Stimulated activated naive CD8-positive, alpha-beta T cell treated with anti-CD3 and anti-CD28 coated beads, Interleukin-15, amount 100 ng/mL, for 72 hours (primary cell): ENCODE results near the gene SESN1.
A peak's percentile ranks its signal among the peaks of the same experiment; 100 is the strongest.
"Not testable (repeated sequence)": the region's sequence is repeated elsewhere in the genome, so short reads cannot be mapped to it uniquely, and the experiment has no call there.

Source experiments
- ATAC-seq: fragments of 150-1000 bp; cut with Tn5 transposase; 2 replicates; pipeline ENCODE4 v1.10.0; 2021; ENCODE audit warnings: mild to moderate bottlenecking, moderate library complexity
- DNase-seq, 2 donors: peaks; one replicate each; pipeline ENCODE4 v3.0.0; 2021 to 2022
- H3K27ac Mint-ChIP-seq, 2 donors: one replicate each; pipeline ENCODE4 v1.8.0; 2022; ENCODE audit warnings: mild to moderate bottlenecking in 2 of 2, mixed read lengths in 2 of 2, moderate library complexity in 2 of 2
- H3K27me3 Mint-ChIP-seq: one replicate; pipeline ENCODE4 v1.8.0; 2022; ENCODE audit warnings: mixed read lengths
- H3K4me1 Mint-ChIP-seq: one replicate; pipeline ENCODE4 v1.8.0; 2022; ENCODE audit warnings: mild to moderate bottlenecking, mixed read lengths
- H3K4me3 Mint-ChIP-seq, 2 donors: one replicate each; pipeline ENCODE4 v1.8.0; 2022; ENCODE audit warnings: mild to moderate bottlenecking in 2 of 2, mixed read lengths in 2 of 2, moderate library complexity in 1 of 2
- H3K9me3 Mint-ChIP-seq, 2 donors: one replicate each; pipeline ENCODE4 v1.8.0; 2022; ENCODE audit warnings: mixed read lengths in 2 of 2

The SESN1 gene

GRCh38 chr6:109105681-109106080, 11.0 kb upstream of the SESN1 start:
- H3K27me3 Mint-ChIP-seq, result no peaks in the 10 kb centered on the region
- peaks cover 0 to 8% of the 10 kb centered on the region in 2 donors for H3K9me3 Mint-ChIP-seq
- no peak for ATAC-seq
- no peak overlapping the region for H3K27ac Mint-ChIP-seq
- H3K4me3 Mint-ChIP-seq, result no peak overlapping the region
- H3K4me1 Mint-ChIP-seq, result no peaks in the 10 kb centered on the region
- no peak for DNase-seq

GRCh38 chr6:109104512-109104911, 9.9 kb upstream of the SESN1 start:
- H3K4me1 Mint-ChIP-seq, result no peaks in the 10 kb centered on the region
- ATAC-seq (no peak), DNase-seq (no peak)
- no peaks in the 10 kb centered on the region for H3K27me3 Mint-ChIP-seq
- H3K4me3 Mint-ChIP-seq, result no peak overlapping the region
- H3K9me3 Mint-ChIP-seq, result no peaks in the 10 kb centered on the region
- H3K27ac Mint-ChIP-seq, result no peak overlapping the region

GRCh38 chr6:109103942-109104341, 9.3 kb upstream of the SESN1 start:
- Mint-ChIP-seq H3K27me3 (no peaks in the 10 kb centered on the region), H3K27ac (no peak overlapping the region), H3K4me1 (no peaks in the 10 kb centered on the region), H3K4me3 (no peak overlapping the region), H3K9me3 (no peaks in the 10 kb centered on the region)
- DNase-seq (no peak), ATAC-seq (no peak)

- Mint-ChIP-seq H3K27ac (no peak overlapping the region), H3K4me3 (no peak overlapping the region), H3K4me1 (no peaks in the 10 kb centered on the region), H3K9me3 (no peaks in the 10 kb centered on the region), H3K27me3 (no peaks in the 10 kb centered on the region)
- DNase-seq, result no peak
- ATAC-seq, result no peak
Observed at GRCh38 chr6:109102762-109103161, 8.1 kb upstream of the SESN1 start.

- Mint-ChIP-seq H3K9me3 (no peaks in the 10 kb centered on the region), H3K27ac (no peak overlapping the region), H3K4me3 (no peak overlapping the region), H3K4me1 (peaks cover 17% of the 10 kb centered on the region), H3K27me3 (no peaks in the 10 kb centered on the region)
- no peak for DNase-seq
- no peak for ATAC-seq
Observed at GRCh38 chr6:109097661-109098060, 3.0 kb upstream of the SESN1 start.

GRCh38 chr6:109096208-109096607, 1.6 kb upstream of the SESN1 start:
- Mint-ChIP-seq H3K9me3 (no peaks in the 10 kb centered on the region), H3K4me3 (peak overlapping the region; percentile 91 to 96), H3K27ac (peak overlapping the region in 1 of 2 donors; percentile 5), H3K27me3 (no peaks in the 10 kb centered on the region), H3K4me1 (peaks cover 32% of the 10 kb centered on the region)
- ATAC-seq (no peak), DNase-seq (no peak)

- ATAC-seq (no peak), DNase-seq (no peak)
- H3K4me3 Mint-ChIP-seq, result peak overlapping the region; percentile 91 to 96
- H3K27me3 Mint-ChIP-seq, result no peaks in the 10 kb centered on the region
- peaks cover 34% of the 10 kb centered on the region for H3K4me1 Mint-ChIP-seq
- H3K27ac Mint-ChIP-seq, result peak overlapping the region; percentile 99 to 100
- H3K9me3 Mint-ChIP-seq, result no peaks in the 10 kb centered on the region
Observed at GRCh38 chr6:109095835-109096084, 1.1 kb upstream of the SESN1 start.

- DNase-seq, result peak; percentile 91 to 95
- peak within 1 kb of the TSS; percentile 91 to 96 for H3K4me3 Mint-ChIP-seq
- H3K4me1 Mint-ChIP-seq, result peaks cover 34% of the 10 kb centered on the region
- no peaks in the 10 kb centered on the region for H3K9me3 Mint-ChIP-seq
- ATAC-seq, result peak; percentile 82
- H3K27ac Mint-ChIP-seq, result peak within 1 kb of the TSS; percentile 99 to 100
- H3K27me3 Mint-ChIP-seq, result no peaks in the 10 kb centered on the region
Observed at GRCh38 chr6:109095036-109095834, 589 bp upstream of the SESN1 start, which contains the start of gene CEP57L1. CEP57L1 (plus strand) TSS chr6:109095507; CDS start chr6:109145222, 49,715 bp downstream.

- ATAC-seq (no peak), DNase-seq (no peak)
- Mint-ChIP-seq H3K27ac (peak overlapping the region; percentile 43 to 76), H3K4me3 (peak overlapping the region; percentile 89 to 94), H3K9me3 (no peaks in the 10 kb centered on the region), H3K27me3 (no peaks in the 10 kb centered on the region), H3K4me1 (peaks cover 40% of the 10 kb centered on the region)
Observed at GRCh38 chr6:109093732-109094415, 772 bp downstream of the SESN1 start.

- ATAC-seq, result no peak
- no peak for DNase-seq
- H3K9me3 Mint-ChIP-seq, result no peaks in the 10 kb centered on the region
- peak overlapping the region; percentile 65 to 94 for H3K4me3 Mint-ChIP-seq
- no peaks in the 10 kb centered on the region for H3K27me3 Mint-ChIP-seq
- no peak overlapping the region for H3K27ac Mint-ChIP-seq
- H3K4me1 Mint-ChIP-seq, result peaks cover 42% of the 10 kb centered on the region
Observed at GRCh38 chr6:109092074-109092473, 2.6 kb downstream of the SESN1 start.

- Mint-ChIP-seq H3K4me1 (peaks cover 37% of the 10 kb centered on the region), H3K27ac (peak overlapping the region in 1 of 2 donors; percentile 63), H3K4me3 (peak overlapping the region; percentile 65 to 94), H3K9me3 (no peaks in the 10 kb centered on the region), H3K27me3 (no peaks in the 10 kb centered on the region)
- no peak for DNase-seq
- ATAC-seq, result no peak
Observed at GRCh38 chr6:109091314-109092024, 3.2 kb downstream of the SESN1 start.

- Mint-ChIP-seq H3K9me3 (no peaks in the 10 kb centered on the region), H3K27ac (no peak overlapping the region), H3K27me3 (no peaks in the 10 kb centered on the region), H3K4me1 (peaks cover 33% of the 10 kb centered on the region), H3K4me3 (no peak overlapping the region)
- ATAC-seq (no peak), DNase-seq (no peak)
Observed at GRCh38 chr6:109088995-109089394, 5.7 kb downstream of the SESN1 start.

GRCh38 chr6:109087661-109088264, 6.9 kb downstream of the SESN1 start:
- no peak for ATAC-seq

GRCh38 chr6:109084146-109084545, 10.5 kb downstream of the SESN1 start:
- H3K4me1 Mint-ChIP-seq, DNase-seq, H3K9me3 Mint-ChIP-seq, H3K27ac Mint-ChIP-seq, H3K4me3 Mint-ChIP-seq, H3K27me3 Mint-ChIP-seq, ATAC-seq: not testable (repeated sequence)

More at GRCh38 chr6:109087661-109088264, 6.9 kb downstream of the SESN1 start:
- no peak for DNase-seq
- H3K27me3 Mint-ChIP-seq, result no peaks in the 10 kb centered on the region
- H3K9me3 Mint-ChIP-seq, result no peaks in the 10 kb centered on the region
- H3K4me1 Mint-ChIP-seq, result peaks cover 30% of the 10 kb centered on the region
- no peak overlapping the region for H3K27ac Mint-ChIP-seq
- no peak overlapping the region for H3K4me3 Mint-ChIP-seq

- Mint-ChIP-seq H3K27ac (no peak overlapping the region), H3K4me3 (no peak overlapping the region), H3K27me3 (no peaks in the 10 kb centered on the region), H3K4me1 (peaks cover 6% of the 10 kb centered on the region), H3K9me3 (no peaks in the 10 kb centered on the region)
- ATAC-seq, result no peak
- no peak for DNase-seq
Observed at GRCh38 chr6:109083657-109084056, 11.0 kb downstream of the SESN1 start.

- H3K9me3 Mint-ChIP-seq, result no peaks in the 10 kb centered on the region
- ATAC-seq (no peak), DNase-seq (no peak)
- no peak overlapping the region for H3K4me3 Mint-ChIP-seq
- no peak overlapping the region for H3K27ac Mint-ChIP-seq
- H3K27me3 Mint-ChIP-seq, result no peaks in the 10 kb centered on the region
- peaks cover 2% of the 10 kb centered on the region for H3K4me1 Mint-ChIP-seq
Observed at GRCh38 chr6:109082188-109082577, 12.5 kb downstream of the SESN1 start.
